Keratinocyte (primary cell): ENCODE data around the gene NEU4. TPM values are rescaled to one million over a fixed set of nuclear protein-coding genes. Genes with fewer than 3 reads are reported as not detected.

ENCODE experiments used
- DNase-seq: peaks from one replicate; pipeline ENCODE4 v3.0.0-alpha.2; 2011; ENCODE audit warnings: low read depth, missing footprints, low spot score
- FAIRE-seq: peaks from 2 replicates; lab custom pipeline; 2011; peaks lifted over from hg19 to GRCh38; lab: Jason Lieb, UNC
- H2AFZ ChIP-seq: 2 replicates; pipeline ENCODE4 v1.6.0; 2012; ENCODE audit warnings: low read length, control low read depth, inconsistent platforms; ENCODE audit not compliant: control insufficient read depth
- H3K27ac ChIP-seq: 2 replicates; pipeline ENCODE4 v1.5.1; 2011; ENCODE audit warnings: low read length; ENCODE audit not compliant: control insufficient read depth, insufficient read depth
- H3K27me3 ChIP-seq: 3 replicates; pipeline ENCODE4 v1.6.0; 2011; ENCODE audit warnings: low read length; ENCODE audit not compliant: control insufficient read depth, insufficient read depth; ENCODE audit errors: extremely low read depth
- H3K36me3 ChIP-seq, 2 experiments: 2 replicates in 1 of 2; 3 replicates in 1 of 2; pipeline ENCODE4 v1.5.1; 2011; ENCODE audit warnings: low read length in 2 of 2, mild to moderate bottlenecking in 1 of 2; ENCODE audit not compliant: control insufficient read depth in 2 of 2, insufficient read depth in 2 of 2; ENCODE audit errors: extremely low read depth in 1 of 2
- H3K4me1 ChIP-seq: 3 replicates; pipeline ENCODE4 v1.5.1; 2011; ENCODE audit warnings: low read length; ENCODE audit not compliant: control insufficient read depth, insufficient read depth; ENCODE audit errors: extremely low read depth
- H3K4me2 ChIP-seq: 3 replicates; pipeline ENCODE4 v1.6.0; 2011; ENCODE audit warnings: low read depth, low read length; ENCODE audit not compliant: control insufficient read depth, insufficient read depth; ENCODE audit errors: extremely low read depth
- H3K4me3 ChIP-seq, 3 experiments: fragments of 200-600 bp in 1 of 3; sonication (generic) in 1 of 3; 2 replicates in 2 of 3; 3 replicates in 1 of 3; pipeline ENCODE4 v1.5.1; 2011 to 2016; ENCODE audit warnings: low read length in 3 of 3, mild to moderate bottlenecking in 3 of 3, control low read depth in 2 of 3, inconsistent platforms in 1 of 3, low read depth in 1 of 3, mixed read lengths in 1 of 3, mixed run types in 1 of 3, moderate library complexity in 1 of 3; ENCODE audit not compliant: control insufficient read depth in 2 of 3, insufficient read depth in 2 of 3; ENCODE audit errors: extremely low read depth in 1 of 3
- H3K79me2 ChIP-seq: 2 replicates; pipeline ENCODE4 v1.6.0; 2012; ENCODE audit warnings: low read length; ENCODE audit not compliant: control insufficient read depth, insufficient read depth
- H3K9ac ChIP-seq: 3 replicates; pipeline ENCODE4 v1.6.0; 2011; ENCODE audit warnings: low read length; ENCODE audit not compliant: control insufficient read depth, insufficient read depth; ENCODE audit errors: extremely low read depth
- H3K9me1 ChIP-seq: 3 replicates; pipeline ENCODE4 v1.6.0; 2011; ENCODE audit warnings: low read length; ENCODE audit not compliant: control insufficient read depth, insufficient read depth; ENCODE audit errors: extremely low read depth
- H3K9me3 ChIP-seq: 2 replicates; pipeline ENCODE4 v1.5.1; 2012; ENCODE audit warnings: low read depth, low read length; ENCODE audit not compliant: control insufficient read depth
- H4K20me1 ChIP-seq: 3 replicates; pipeline ENCODE4 v1.6.0; 2011; ENCODE audit warnings: low read length; ENCODE audit not compliant: control insufficient read depth, insufficient read depth; ENCODE audit errors: extremely low read depth
- EZH2 ChIP-seq: IDR thresholded peaks from one replicate; pipeline ENCODE4 v1.6.1; 2012; ENCODE audit warnings: inconsistent platforms, mild to moderate bottlenecking, low read length, moderate library complexity
- dilution Hi-C: fragments of 300-500 bp; cut with MboI; formaldehyde crosslinking; loops from one replicate; pipeline ENCODE4 v1.7.0; 2020; ENCODE audit warnings: low sequenced_read_pairs; ENCODE audit not compliant: extremely low pct_ligation_motif_present
- polyA plus RNA-seq, 5 experiments: library from polyadenylated mRNA; depleted of rRNA in 3 of 5; stranded (reverse) in 3 of 5; stranded (forward) in 1 of 5; unstranded in 1 of 5; fragments of >200 nt; gene quantifications; 1 replicate in 1 of 5; 2 replicates in 3 of 5; 3 replicates in 1 of 5; pipeline versions ENCODE4 v1.2.1 to v1.2.3, GENCODE V29; 2011 to 2012; ENCODE audit warnings: missing spikeins in 2 of 5, low read depth in 1 of 5, low replicate concordance in 1 of 5
- TF ChIP-seq, protein P1 (sequence below), 3 experiments: IDR thresholded peaks in 1 of 3; conservative IDR thresholded peaks in 1 of 3; optimal IDR thresholded peaks in 1 of 3; 2 replicates in 2 of 3; 3 replicates in 1 of 3; pipeline versions ENCODE3 to v1.5.1; 2011; ENCODE audit warnings: low read length in 3 of 3, mild to moderate bottlenecking in 3 of 3, moderate library complexity in 2 of 3, control low read depth in 1 of 3, inconsistent platforms in 1 of 3; ENCODE audit not compliant: insufficient read depth in 2 of 3; ENCODE audit errors: extremely low read depth in 1 of 3

Gene NEU4
- polyA plus RNA-seq, 1 donor (not counting 4 experiments of a cell fraction or from before 2014, with no cell fraction given), result not detected

- dilution Hi-C loops, result no loop called here
- Histone ChIP-seq H3K79me2 (no peaks in the 10 kb centered on the region), H3K9me1 (no peaks in the 10 kb centered on the region), H3K27me3 (peaks cover 40% of the 10 kb centered on the region), H3K9ac (no peak overlapping the region), H2AFZ (no peak overlapping the region), H3K4me3 (no peak overlapping the region), H3K36me3 (no peaks in the 10 kb centered on the region), H3K27ac (no peak overlapping the region), H4K20me1 (no peaks in the 10 kb centered on the region), H3K4me2 (no peak overlapping the region), H3K9me3 (no peaks in the 10 kb centered on the region), H3K4me1 (peaks cover 5% of the 10 kb centered on the region)
- FAIRE-seq (no peak), DNase-seq (no peak)
- TF ChIP-seq EZH2, result no peak
- TF ChIP-seq, protein P1, sequence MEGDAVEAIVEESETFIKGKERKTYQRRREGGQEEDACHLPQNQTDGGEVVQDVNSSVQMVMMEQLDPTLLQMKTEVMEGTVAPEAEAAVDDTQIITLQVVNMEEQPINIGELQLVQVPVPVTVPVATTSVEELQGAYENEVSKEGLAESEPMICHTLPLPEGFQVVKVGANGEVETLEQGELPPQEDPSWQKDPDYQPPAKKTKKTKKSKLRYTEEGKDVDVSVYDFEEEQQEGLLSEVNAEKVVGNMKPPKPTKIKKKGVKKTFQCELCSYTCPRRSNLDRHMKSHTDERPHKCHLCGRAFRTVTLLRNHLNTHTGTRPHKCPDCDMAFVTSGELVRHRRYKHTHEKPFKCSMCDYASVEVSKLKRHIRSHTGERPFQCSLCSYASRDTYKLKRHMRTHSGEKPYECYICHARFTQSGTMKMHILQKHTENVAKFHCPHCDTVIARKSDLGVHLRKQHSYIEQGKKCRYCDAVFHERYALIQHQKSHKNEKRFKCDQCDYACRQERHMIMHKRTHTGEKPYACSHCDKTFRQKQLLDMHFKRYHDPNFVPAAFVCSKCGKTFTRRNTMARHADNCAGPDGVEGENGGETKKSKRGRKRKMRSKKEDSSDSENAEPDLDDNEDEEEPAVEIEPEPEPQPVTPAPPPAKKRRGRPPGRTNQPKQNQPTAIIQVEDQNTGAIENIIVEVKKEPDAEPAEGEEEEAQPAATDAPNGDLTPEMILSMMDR (optimal IDR thresholded peaks at IDR 0.05 in 1 of 3, IDR thresholded peaks at IDR 0.05 in 1 of 3, conservative IDR thresholded peaks at IDR 0.05 in 1 of 3; ENCODE audit: extremely low read depth in 1 of 3, insufficient read depth in 2 of 3, low read length in 3 of 3), result no peak
Observed at GRCh38 chr2:241859017-241859435, 50.0 kb downstream of the NEU4 start.

DNA sequence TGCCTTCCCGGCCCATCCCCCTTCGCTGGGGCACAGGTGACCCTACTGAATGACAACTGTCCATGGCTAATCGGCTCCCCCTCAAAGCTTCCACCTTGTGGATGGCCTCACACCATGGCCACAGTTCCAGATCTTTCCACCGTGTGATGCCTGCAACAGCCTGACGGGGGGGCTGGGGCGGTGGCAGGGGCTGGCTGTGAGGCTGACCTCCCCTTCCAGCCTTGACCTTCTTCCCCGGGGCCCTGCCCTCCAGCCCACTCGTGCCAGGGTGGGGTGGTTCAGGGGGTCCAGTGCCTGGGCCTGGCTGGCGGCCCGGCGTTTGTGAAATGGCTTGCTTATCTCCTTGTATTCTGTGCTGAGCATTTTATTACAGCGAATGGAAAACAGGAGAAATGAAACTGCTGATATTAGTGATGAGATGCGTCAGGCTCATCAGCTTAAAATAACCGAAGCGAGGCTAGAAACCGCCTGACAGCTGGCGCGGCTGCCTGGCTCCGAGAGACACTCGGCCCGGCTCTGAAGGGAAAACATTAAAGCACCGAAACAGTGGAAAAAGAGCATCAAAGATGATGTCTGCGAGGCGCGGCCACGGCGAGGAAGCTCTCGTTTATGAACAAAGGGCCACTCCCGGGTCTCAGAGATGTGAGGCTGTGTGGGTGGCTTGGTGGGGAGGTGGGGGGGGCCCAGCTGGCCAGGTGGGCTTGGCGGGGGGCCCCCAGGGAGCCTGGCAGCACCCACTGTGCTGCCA is 50.6 kb downstream of the NEU4 start:
- FAIRE-seq, result no peak
- no peak overlapping the region for H3K9ac ChIP-seq
- no peaks in the 10 kb centered on the region for H3K9me1 ChIP-seq
- H2AFZ ChIP-seq, result peak overlapping the region; percentile 44
- no peak overlapping the region for H3K27ac ChIP-seq
- TF ChIP-seq, protein P1 (optimal IDR thresholded peaks at IDR 0.05 in 1 of 3, IDR thresholded peaks at IDR 0.05 in 1 of 3, conservative IDR thresholded peaks at IDR 0.05 in 1 of 3; ENCODE audit: extremely low read depth in 1 of 3, insufficient read depth in 2 of 3, low read length in 3 of 3), result peak in 2 of 3 experiments; percentile 11 to 28
- TF ChIP-seq EZH2, result no peak
- peak overlapping the region in 1 of 3 experiments; percentile 32 for H3K4me3 ChIP-seq
- H3K9me3 ChIP-seq, result no peaks in the 10 kb centered on the region
- dilution Hi-C loops, result no loop called here
- H3K27me3 ChIP-seq, result peaks cover 40% of the 10 kb centered on the region
- H4K20me1 ChIP-seq, result no peaks in the 10 kb centered on the region
- H3K4me2 ChIP-seq, result peak overlapping the region; percentile 67
- no peaks in the 10 kb centered on the region for H3K79me2 ChIP-seq
- H3K4me1 ChIP-seq, result peaks cover 5% of the 10 kb centered on the region
- H3K36me3 ChIP-seq, result no peaks in the 10 kb centered on the region
- DNase-seq, result no peak
